HuH-7 (cell line): ENCODE results near the gene TRERF1.

ENCODE experiments used
- DNase-seq: peaks from one replicate; pipeline ENCODE4 v3.0.0; 2011; ENCODE audit warnings: low spot score

The TRERF1 gene

DNA sequence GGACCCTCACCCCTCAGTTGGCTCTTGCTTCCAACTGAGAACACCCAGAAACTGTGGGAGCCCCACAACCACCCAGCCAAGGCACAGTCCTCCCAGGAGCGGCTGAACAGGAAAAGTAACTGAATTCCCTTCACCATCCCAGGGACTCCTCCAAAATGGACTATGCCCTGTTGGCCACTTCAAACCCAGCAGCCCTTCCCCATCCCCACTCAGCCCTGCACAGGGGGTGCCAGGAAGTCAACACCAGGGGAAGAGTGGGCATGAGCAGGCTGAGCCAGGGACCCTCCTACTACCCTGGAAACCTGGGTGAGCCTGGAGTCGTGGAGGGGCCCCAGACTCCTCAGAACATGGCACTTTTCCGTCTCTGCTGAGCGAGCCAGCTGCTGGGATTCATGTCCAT lies 267.3 kb downstream of the TRERF1 start:
- no peak for DNase-seq

GRCh38 chr6:42182101-42182500 lies 269.6 kb downstream of the TRERF1 start:
- DNase-seq: no peak

DNA sequence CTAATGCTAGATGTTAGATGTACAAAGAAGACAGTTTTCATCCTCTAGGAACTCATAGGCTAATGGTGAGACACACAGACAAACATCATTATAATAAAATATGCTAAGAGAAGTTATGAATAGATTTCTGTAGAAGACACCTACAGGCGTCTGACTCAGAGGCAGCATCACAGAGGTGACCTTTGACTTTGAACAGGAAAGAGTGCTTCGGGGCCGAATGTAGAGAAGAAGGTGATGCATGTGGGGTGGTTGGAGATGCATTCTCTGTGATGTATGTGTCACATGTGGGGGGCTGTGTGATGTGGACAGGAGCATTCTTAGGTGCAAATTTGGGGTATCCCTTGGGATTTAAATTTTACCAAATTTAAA lies 271.8 kb downstream of the TRERF1 start:
- DNase-seq: no peak

GRCh38 chr6:42179261-42179944 lies 272.3 kb downstream of the TRERF1 start:
- no peak for DNase-seq

- DNase-seq: no peak
Measured at GRCh38 chr6:42177514-42178364, 274.0 kb downstream of the TRERF1 start.

DNA sequence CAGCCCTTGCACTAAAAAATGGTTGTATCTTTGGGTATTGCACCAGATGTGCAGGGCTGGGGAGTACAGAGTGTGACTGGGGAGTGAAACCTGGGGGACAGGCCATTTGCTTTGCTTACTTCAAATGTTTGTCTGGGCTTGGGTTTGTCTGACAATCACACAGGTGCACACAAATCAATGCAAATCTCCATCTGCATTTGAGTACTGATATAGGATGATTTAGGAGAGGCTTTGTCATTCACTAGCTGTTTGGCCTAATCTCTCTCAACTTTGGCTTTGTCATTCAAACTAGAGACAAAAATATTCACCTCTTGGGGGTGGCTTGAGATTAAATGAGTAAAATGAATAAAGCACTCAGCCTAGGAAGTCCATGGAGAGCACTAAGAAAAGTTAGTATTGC lies 274.7 kb downstream of the TRERF1 start:
- no peak for DNase-seq

GRCh38 chr6:42175860-42176259 lies 275.9 kb downstream of the TRERF1 start:
- DNase-seq: no peak
